MM.1S (cell line): ENCODE data around the gene TMEM163.

Source experiments
- DNase-seq: peaks from one replicate; pipeline ENCODE4 v3.0.0-alpha.2; 2015
- H2AFZ ChIP-seq: fragments of 300-600 bp; sonication (generic); 2 replicates; pipeline ENCODE4 v1.6.0; 2016; ENCODE audit warnings: antibody characterized with exemption, low read length
- H3F3A ChIP-seq: fragments of 300-600 bp; sonication (generic); 2 replicates; pipeline ENCODE4 v1.6.1; 2016; ENCODE audit warnings: mild to moderate bottlenecking, antibody characterized with exemption, low read length, moderate library complexity, mixed read lengths; ENCODE audit not compliant: insufficient read depth
- H3K27ac ChIP-seq: fragments of 300-600 bp; sonication (generic); 2 replicates; pipeline ENCODE4 v1.5.1; 2016; ENCODE audit warnings: mild to moderate bottlenecking, low read length
- H3K27me3 ChIP-seq: fragments of 300-600 bp; sonication (generic); replicated peaks from 2 replicates; pipeline ENCODE4 v1.6.0; 2016; ENCODE audit warnings: low read length; ENCODE audit not compliant: insufficient read depth
- H3K36me3 ChIP-seq: fragments of 300-600 bp; sonication (generic); replicated peaks from 2 replicates; pipeline ENCODE4 v1.6.1; 2016; ENCODE audit warnings: mild to moderate bottlenecking, low read length, mixed read lengths; ENCODE audit not compliant: insufficient read depth
- H3K4me1 ChIP-seq: fragments of 300-600 bp; sonication (generic); 2 replicates; pipeline ENCODE4 v1.6.1; 2016; ENCODE audit warnings: low read length, mixed read lengths
- H3K4me2 ChIP-seq: fragments of 300-600 bp; sonication (generic); 2 replicates; pipeline ENCODE4 v1.6.0; 2016; ENCODE audit warnings: low read depth, low read length
- H3K4me3 ChIP-seq: fragments of 300-600 bp; sonication (generic); 2 replicates; pipeline ENCODE4 v1.5.1; 2016; ENCODE audit warnings: low read length, mixed read lengths
- H3K79me2 ChIP-seq: fragments of 300-600 bp; sonication (generic); 2 replicates; pipeline ENCODE4 v1.6.1; 2016; ENCODE audit warnings: mixed run types, low read length, mixed read lengths
- H3K9ac ChIP-seq: fragments of 300-600 bp; sonication (generic); 2 replicates; pipeline ENCODE4 v1.6.1; 2016; ENCODE audit warnings: low read length, mixed read lengths
- H3K9me2 ChIP-seq: fragments of 300-600 bp; sonication (generic); replicated peaks from 2 replicates; pipeline ENCODE4 v1.6.1; 2016; ENCODE audit warnings: mild to moderate bottlenecking, low read length, mixed read lengths; ENCODE audit not compliant: insufficient read depth
- H3K9me3 ChIP-seq: fragments of 300-600 bp; sonication (generic); replicated peaks from 2 replicates; pipeline ENCODE4 v1.6.1; 2016; ENCODE audit warnings: mild to moderate bottlenecking, low read length, mixed read lengths; ENCODE audit not compliant: insufficient read depth
- H4K20me1 ChIP-seq: fragments of 300-600 bp; sonication (generic); 2 replicates; pipeline ENCODE4 v1.6.1; 2016; ENCODE audit warnings: mild to moderate bottlenecking, low read length, moderate library complexity, mixed read lengths; ENCODE audit not compliant: insufficient read depth
- EZH2 ChIP-seq: fragments of 300-600 bp; sonication (generic); optimal IDR thresholded peaks from 2 replicates; pipeline ENCODE3; 2017; ENCODE audit warnings: low read depth, mild to moderate bottlenecking, antibody characterized with exemption, low read length, mixed read lengths
- EZH2phosphoT487 ChIP-seq: fragments of 300-600 bp; sonication (generic); IDR thresholded peaks from 2 replicates; pipeline ENCODE4 v1.6.1; 2018; ENCODE audit warnings: antibody characterized with exemption, low read length
- TF ChIP-seq, protein P1 (sequence below): fragments of 300-600 bp; sonication (generic); IDR thresholded peaks from 2 replicates; pipeline ENCODE4 v1.5.1; 2016; ENCODE audit warnings: antibody characterized with exemption, low read length, mixed read lengths

Gene TMEM163

DNA sequence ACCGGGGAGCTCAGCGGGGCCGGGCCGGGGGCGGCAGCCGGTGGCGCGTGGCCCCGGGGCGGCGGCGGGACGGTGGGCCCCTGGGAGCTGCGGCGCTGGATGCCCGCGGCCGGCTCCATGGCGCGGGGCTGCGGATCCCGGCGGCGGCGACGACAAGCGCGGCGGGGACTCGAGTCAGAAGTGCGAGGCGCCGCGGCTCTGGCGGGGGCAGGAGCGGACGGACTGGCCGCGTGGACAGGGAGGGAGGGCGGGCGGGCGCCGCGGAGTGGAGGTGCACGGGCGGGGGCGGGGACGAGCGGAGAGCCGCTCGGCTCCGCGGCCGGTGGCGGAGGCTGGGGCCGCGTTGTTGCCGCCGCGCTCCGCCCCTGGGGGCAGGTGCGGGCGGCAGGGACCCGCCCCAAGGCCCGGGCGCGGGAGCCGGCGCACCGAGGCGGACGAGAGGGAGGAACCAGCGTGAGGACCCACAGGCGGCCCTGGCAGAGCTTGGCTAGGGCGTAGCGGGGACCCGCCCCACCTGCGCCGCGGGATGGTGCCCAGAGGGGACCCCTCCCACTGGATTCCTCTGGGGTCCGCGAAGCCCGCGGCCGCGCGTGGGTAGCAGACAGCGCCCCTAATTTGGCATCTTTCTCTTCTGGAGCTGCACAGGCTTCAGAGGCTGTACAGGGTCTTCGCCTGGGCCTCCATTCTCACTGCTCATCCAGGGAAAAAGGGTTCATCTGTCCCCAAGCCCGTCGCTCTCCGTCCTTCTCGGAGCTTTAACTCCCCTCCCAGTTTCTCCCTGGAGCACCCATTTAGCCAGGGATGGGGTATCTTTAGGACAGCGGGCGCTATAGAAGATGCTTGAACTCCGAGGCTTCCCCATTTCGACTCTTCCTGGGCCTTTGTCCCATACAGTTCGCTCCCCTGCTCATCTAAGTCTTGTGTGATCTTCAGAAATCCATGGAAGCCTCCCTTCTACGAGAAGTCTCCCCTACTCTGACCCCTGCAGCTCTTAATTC lies at the start of gene TMEM163:
TSS of gene TMEM163 (minus strand) at position 184 of the 998 bp plus-strand sequence.
- peaks cover 10% of the 10 kb centered on the region; the same call in 1 of the 2 replicates for H3K27me3 ChIP-seq
- DNase-seq: peak; percentile 43
- no peaks in the 10 kb centered on the region for H3F3A ChIP-seq
- H3K9me2 ChIP-seq: no peaks in the 10 kb centered on the region
- H3K4me1 ChIP-seq: no peaks in the 10 kb centered on the region
- H3K9ac ChIP-seq: no peak within 1 kb of the TSS
- TF ChIP-seq, protein P1, sequence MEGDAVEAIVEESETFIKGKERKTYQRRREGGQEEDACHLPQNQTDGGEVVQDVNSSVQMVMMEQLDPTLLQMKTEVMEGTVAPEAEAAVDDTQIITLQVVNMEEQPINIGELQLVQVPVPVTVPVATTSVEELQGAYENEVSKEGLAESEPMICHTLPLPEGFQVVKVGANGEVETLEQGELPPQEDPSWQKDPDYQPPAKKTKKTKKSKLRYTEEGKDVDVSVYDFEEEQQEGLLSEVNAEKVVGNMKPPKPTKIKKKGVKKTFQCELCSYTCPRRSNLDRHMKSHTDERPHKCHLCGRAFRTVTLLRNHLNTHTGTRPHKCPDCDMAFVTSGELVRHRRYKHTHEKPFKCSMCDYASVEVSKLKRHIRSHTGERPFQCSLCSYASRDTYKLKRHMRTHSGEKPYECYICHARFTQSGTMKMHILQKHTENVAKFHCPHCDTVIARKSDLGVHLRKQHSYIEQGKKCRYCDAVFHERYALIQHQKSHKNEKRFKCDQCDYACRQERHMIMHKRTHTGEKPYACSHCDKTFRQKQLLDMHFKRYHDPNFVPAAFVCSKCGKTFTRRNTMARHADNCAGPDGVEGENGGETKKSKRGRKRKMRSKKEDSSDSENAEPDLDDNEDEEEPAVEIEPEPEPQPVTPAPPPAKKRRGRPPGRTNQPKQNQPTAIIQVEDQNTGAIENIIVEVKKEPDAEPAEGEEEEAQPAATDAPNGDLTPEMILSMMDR: no peak
- TF ChIP-seq EZH2: no peak
- no peak for TF ChIP-seq EZH2phosphoT487
- no peak within 1 kb of the TSS for H2AFZ ChIP-seq
- H3K36me3 ChIP-seq: no peaks in the 10 kb centered on the region
- H3K79me2 ChIP-seq: no peaks in the 10 kb centered on the region
- H3K4me3 ChIP-seq: peak within 1 kb of the TSS; percentile 51
- peak within 1 kb of the TSS; percentile 78; the same call in 1 of the 2 replicates for H3K4me2 ChIP-seq
- no peak within 1 kb of the TSS for H3K27ac ChIP-seq
- no peaks in the 10 kb centered on the region for H3K9me3 ChIP-seq
- no peaks in the 10 kb centered on the region for H4K20me1 ChIP-seq

GRCh38 chr2:134766583-134766982 lies 47.8 kb upstream of the TMEM163 start:
- TF ChIP-seq EZH2phosphoT487 (no peak), EZH2 (no peak)
- TF ChIP-seq, protein P1: no peak
- DNase-seq: no peak
- Histone ChIP-seq H3K9me2 (no peaks in the 10 kb centered on the region), H3F3A (no peaks in the 10 kb centered on the region), H3K36me3 (no peaks in the 10 kb centered on the region), H3K4me2 (no peak overlapping the region), H3K27me3 (no peaks in the 10 kb centered on the region), H3K4me3 (no peak overlapping the region), H3K9me3 (no peaks in the 10 kb centered on the region), H3K9ac (no peak overlapping the region), H3K27ac (no peak overlapping the region), H4K20me1 (no peaks in the 10 kb centered on the region), H3K79me2 (no peaks in the 10 kb centered on the region), H2AFZ (no peak overlapping the region), H3K4me1 (no peaks in the 10 kb centered on the region)

DNA sequence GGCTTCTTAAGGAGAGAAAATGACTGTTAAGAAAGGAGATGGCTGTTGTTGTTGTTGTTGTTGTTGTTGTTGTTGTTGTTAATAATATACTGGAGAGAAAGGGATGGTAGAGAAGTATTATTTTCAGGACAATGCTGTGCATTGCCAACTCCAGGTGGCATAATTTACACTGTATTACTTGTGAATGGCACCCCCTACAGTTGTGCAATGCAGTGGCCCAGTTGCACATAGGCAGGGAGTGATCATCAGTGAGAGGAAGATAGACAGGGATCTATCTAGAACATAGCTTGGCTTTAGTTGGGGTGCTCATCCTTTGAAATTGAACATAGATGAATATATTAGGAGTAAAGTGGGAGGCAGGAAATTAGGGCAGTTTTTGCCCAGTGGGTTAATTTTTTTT lies 47.2 kb upstream of the TMEM163 start:
- Histone ChIP-seq H3K4me3 (no peak overlapping the region), H3K4me2 (no peak overlapping the region), H3K9ac (no peak overlapping the region), H4K20me1 (no peaks in the 10 kb centered on the region), H3K27ac (no peak overlapping the region), H3K27me3 (no peaks in the 10 kb centered on the region), H3K79me2 (no peaks in the 10 kb centered on the region), H3K9me3 (no peaks in the 10 kb centered on the region), H2AFZ (no peak overlapping the region), H3F3A (no peaks in the 10 kb centered on the region), H3K9me2 (no peaks in the 10 kb centered on the region), H3K36me3 (no peaks in the 10 kb centered on the region), H3K4me1 (no peaks in the 10 kb centered on the region)
- TF ChIP-seq EZH2: no peak
- TF ChIP-seq EZH2phosphoT487: no peak
- TF ChIP-seq, protein P1: no peak
- DNase-seq: no peak
